HG02588 (cell line): ENCODE measurements around the gene LEP.

Source experiments
- ATAC-seq: cut with Tn5 transposase; IDR thresholded peaks from one replicate; pipeline ENCODE4 v1.9.1; 2021; ENCODE audit warnings: mild to moderate bottlenecking, moderate library complexity; ENCODE audit not compliant: unreplicated experiment

LEP gene

DNA sequence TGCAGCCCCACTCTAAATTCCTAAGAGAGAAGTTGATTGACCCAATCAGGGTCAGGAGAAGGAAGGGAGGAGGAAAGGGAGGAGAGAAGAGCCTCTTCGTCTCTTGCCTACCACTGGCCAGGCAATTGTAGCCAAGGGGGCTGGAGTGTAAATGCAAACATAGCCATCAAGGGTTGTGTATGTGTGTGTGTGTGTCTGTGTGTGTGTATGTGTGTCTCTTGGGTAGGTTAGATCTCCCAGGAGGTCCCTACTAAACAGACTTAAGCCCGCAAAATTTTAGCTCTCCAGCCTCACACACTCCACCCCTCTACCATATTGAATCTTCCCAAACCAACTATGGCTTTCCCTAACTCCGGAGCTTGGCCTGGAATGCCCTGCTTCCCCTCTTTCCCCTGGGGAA is 3.8 kb downstream of the LEP start:
- no peak for ATAC-seq

DNA sequence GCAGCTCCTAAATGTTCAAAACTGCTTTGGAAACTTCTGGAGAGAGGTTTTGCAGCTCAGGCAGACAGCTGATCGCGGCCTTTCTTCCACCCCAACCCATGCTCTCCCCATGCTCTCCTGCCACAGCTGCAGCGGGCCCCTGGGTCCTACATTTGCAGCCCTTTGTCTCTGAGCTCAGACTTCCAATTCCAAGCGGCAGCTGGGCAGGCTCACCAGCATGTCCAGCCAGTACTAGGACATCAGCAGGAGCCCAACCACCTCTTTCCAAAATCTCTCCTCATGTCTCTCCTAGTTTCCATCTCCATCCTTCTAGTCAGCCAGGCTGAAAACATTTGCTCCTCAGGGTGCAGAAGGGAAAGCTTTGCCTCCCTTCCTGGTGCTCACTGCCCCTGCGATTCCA is 6.0 kb downstream of the LEP start:
- ATAC-seq, result no peak

GRCh38 chr7:128247640-128248194 is 6.6 kb downstream of the LEP start:
- no peak for ATAC-seq

GRCh38 chr7:128251337-128251736 is 10.3 kb downstream of the LEP start:
- ATAC-seq, result no peak

DNA sequence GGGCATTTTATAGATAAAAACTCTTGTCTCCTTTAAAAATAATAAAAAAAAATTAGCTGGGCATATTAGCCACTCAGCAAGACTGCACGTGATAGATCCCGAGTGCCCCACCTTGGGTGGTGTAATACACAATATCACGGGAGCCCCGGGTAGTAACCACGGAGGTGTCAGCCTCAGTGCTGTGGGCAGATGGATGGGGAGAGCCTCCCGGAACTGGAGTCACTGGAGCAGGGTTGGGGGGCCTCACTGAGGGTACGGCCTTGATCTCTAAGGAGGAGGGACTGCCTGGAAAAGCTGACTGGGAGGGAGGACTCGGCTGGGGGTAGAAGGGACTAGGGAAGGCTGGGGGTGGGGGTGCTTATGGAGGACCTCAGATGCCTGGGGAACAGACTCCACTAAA is 12.6 kb downstream of the LEP start:
- no peak for ATAC-seq

- no peak for ATAC-seq
Observed at GRCh38 chr7:128254470-128254869, 13.4 kb downstream of the LEP start.

GRCh38 chr7:128255271-128255670 is 14.2 kb downstream of the LEP start:
- ATAC-seq, result no peak

DNA sequence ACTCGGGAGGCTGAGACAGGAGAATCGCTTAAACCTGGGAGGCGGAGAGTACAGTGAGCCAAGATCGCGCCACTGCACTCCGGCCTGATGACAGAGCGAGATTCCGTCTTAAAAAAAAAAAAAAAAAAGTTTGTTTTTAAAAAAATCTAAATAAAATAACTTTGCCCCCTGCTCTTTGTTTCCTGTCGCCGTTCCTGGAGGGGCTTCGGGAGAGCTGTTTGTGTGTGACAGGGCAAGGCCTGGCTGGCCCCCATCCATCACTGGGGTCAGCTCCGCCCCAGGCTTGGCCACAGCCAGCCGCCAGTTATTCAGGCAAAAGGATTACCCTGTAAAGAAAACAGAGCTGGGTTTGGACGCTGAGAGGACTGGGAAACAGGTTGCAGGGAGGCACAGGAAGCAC is 16.4 kb downstream of the LEP start:
- no peak for ATAC-seq

DNA sequence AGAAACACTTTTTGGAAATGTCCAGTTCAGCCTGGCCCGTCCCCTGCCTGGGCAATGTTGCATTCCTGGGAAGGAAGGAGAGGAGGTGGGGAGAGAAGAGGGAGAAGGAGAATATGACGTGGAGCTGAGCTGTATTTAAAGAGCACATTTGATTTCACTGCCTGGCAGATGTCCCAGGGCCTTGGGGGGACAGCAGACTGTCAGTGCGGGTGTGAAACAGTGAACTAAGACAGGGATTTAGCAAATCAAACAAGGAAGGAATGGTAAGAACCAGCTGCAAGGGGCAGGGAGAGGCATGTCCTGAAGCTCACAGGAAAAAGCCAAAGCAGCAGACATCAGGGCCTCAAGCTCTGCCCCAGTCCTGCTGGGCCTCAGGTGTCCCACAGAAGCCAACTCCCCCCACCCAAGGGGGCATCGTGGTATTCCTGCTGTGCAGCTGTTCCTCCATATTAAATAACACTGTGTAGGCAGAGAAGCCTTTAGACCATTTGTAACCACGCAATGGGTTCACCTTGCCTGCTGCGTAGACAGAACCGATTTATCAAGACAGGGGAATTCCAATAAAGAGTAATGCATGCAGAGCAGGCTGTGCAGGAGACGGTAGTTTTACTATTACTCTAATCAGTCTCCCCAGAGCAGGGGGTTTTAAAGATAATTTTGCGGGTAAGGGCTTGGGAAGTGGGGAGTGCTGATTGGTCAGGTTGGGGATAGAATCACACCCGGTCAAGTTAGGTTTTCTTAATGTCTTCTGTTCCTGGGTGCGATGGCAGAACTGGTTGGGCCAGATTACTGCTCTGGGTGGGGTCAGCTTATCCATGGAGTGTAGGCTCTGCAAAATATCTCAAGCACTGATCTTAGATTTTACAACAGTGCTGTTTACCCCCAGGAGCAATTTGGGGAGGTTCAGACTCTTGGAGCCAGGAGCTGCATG is 18.3 kb downstream of the LEP start:
- ATAC-seq, result no peak

DNA sequence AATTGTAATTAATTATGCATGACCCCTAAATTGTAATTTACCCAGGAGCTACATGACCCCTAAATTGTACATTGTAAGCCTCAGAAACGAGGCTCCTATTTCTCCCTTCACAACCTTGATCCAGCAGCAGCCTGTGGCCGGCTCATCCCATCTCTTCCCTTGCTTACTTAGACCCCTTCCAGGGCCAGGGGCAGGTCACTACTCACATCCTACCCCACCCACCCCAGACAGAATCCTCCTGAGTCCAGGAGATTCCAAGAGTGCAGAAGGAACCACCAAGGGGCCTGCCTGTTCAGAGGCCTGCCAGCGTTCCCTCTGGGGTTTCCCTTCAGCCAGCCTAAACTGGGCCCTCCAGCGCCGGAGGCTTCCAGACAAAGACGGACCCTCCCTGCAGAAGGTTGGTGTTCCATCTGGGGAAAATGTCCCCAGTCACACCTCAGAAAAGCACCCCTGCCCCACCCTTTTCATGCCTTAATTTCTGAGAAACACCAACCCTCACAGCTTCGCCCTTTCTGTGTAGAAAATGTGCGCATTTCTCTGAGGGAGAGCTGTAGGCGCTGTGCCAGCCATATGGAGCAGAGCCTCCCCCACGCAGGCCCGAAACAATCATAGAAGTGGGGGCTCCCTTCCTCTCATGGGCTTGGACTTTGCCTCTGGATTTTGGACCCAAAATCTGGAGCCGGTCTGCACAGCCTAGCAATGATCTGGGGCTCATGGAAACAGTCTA is 19.2 kb downstream of the LEP start:
- ATAC-seq, result no peak

DNA sequence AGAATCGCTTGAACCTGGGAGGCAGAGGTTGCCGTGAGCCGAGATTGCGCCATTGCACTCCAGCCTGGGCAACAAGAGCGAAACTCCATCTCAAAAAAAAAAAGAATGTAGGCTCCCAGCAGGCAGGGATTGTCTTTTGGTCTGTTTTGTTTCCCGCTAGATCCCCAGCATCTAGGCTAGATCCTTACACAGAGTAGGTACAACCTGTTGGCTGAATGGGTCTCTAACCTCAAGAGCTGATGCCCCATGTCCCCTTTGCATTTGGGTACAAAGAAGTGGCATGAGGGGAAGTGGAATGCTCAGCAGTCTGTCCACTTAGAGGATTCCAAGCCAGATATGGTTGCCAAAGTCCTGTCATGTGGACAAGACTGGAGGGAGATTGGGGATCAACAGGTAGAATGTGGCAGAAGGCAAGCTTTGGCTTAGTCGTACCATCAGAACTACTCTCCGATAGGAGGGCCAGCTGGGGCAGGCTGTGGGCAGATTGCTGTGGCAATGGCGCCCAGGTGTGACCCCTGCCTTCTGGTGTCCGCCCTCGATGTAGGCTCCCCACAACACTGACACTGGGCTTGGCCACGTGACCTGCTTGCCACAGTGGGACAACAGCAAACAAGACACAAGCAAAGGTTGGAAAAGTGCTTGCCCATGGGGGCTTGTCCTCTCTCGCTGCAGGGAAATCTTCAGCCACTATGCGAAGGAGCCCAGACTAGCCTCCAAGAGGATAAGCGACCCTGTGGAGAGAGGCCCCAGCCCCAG is 21.4 kb downstream of the LEP start:
- no peak for ATAC-seq

GRCh38 chr7:128263420-128263819 is 22.3 kb downstream of the LEP start:
- ATAC-seq, result no peak

- no peak for ATAC-seq
Observed at GRCh38 chr7:128264477-128264876, 23.4 kb downstream of the LEP start.

GRCh38 chr7:128265156-128265905 is 24.3 kb downstream of the LEP start:
- no peak for ATAC-seq

- no peak for ATAC-seq
Observed at GRCh38 chr7:128265906-128266300, 24.8 kb downstream of the LEP start.

DNA sequence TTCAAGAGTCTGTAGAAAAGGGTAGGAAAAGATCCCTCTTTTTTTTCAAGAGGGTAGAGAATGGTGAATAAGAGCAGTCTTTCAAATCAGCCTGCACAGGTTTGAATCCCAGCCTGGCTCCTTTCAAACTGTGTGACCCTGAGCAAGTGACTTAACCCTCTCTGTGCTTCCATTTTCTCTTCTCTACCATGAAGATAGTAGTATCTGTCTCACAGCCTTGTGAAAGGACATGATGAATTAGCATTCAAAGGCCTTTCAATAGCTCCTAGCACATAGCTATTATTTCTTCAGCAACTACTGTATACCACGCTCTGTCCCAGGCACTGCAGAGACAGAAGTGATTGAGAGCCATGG is 25.4 kb downstream of the LEP start:
- no peak for ATAC-seq

DNA sequence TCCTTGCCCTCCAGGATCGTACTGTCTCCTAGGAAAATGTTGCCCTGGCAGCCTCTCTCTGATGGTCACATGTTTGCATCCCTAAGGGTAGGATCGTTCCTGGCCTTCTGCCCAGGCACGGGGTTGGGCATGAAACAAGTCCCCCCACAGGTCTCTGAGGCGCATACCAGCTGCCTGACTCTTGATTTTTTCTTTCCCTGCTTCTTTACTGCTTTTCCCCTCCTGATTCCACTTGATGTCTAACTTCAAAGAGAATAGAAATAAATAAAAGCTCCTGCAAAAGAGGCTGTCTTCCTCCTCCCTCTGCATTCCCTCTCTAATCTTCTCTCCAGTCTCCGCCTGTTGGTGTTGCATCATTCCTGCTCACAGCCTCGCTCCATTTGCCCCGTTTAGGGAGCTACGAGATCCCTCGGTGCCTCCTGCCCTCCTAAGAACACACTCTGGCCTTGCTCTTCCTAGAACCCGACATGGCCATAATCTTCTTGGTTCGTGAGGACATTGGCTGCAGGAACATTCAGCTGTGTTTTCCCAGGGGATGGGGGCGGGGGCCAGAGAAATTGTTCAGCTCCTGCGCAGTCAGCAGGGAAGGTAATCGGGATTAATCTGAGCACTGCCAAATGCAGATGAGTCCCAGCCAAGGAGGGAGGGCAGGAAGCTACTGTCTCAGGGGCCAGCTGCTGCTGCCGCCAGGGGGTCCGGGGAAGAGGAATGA is 26.0 kb downstream of the LEP start:
- ATAC-seq, result no peak

DNA sequence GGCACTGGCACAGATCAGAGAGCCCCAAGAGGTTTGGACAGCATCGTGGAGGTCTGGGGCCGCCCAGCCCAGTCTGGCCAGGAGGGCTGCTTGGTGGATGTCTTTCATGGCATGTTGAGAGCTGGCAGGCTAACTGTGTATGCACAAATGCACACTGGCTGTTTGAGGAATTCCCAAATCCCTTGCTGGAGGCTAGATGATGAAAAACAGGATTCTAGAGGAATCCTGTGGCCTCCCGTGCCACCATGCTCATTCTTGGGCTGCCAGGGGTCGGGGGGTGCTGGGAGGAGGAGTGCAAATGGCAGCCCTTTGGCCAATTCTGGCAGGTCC is 26.5 kb downstream of the LEP start:
- ATAC-seq, result no peak

DNA sequence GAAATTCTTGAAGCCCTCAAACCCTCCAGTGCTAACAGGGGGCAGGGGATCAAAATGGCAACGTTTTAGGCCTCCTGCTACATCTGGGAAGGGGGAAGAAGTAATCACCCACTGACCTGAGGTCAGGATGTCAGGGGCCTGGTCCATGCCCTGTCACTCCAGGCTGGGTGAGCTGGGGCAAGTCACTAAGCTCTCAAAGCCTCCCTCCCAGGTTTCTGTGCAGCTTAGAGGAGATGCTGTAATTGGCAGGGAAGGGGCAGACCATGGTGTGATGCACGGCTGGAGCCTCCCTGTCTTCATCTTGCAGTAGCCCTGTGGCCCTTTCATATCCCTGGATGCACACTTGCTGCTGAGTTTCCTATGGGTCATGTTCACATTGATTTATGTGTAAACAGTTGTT is 27.2 kb downstream of the LEP start:
- no peak for ATAC-seq

DNA sequence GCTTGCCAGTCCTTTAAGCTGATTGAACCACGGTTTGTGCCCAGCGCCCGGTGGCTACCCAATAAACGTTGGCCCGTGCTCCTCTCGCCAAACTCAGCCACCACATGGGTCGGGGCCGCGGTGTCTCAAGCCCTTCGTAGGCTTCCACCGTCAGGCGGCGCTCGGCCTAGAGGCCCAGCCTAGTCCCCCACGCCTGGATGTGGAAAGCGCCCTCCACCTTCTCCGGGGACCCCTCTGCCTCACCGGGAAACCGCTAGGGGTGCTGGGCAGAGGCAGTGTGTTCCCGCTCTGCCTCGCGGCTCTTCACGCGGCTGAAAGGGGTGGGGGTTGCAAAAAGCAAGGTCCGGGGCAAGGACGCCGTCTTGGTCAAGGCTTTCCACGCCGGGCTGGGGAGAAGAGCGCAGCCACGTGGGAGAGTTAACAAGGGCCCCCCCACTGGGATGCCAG is 29.8 kb downstream of the LEP start:
- ATAC-seq, result no peak
